ENCODE measurements around the gene ULK1.

Gene ULK1

DNA sequence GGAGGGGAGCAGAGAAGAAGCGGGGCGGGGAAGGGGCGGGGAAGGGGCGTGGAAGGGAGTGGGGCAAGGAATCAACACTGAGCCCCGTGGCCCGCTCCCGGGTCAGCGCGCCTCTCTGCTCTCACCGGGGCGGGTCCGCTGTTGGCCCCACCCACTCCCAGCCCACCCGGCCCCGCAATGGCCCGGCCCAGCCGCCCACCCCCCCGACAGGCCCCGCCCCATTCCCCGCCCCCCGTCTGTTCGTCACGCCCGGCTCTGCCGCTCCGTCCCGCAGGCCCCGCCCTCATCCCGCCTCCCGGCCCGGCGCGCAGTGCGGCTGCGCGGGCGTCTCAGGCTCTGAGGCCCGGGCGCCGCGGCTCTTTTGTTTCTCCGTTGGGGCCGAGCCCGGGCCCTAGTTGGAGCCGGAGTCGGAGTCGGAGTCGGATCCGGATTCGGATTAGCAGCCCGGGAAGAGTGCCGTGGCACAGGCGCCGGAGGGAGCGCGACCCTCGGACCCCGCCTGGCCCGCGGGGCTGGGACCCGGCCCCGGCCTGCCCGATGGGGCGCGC, at the start of gene ULK1:
TSS of gene ULK1 (plus strand) at position 310 of the 548 bp plus-strand sequence. CDS start 380 bp downstream, outside the sequence.
- DNase-seq = no peak

DNA sequence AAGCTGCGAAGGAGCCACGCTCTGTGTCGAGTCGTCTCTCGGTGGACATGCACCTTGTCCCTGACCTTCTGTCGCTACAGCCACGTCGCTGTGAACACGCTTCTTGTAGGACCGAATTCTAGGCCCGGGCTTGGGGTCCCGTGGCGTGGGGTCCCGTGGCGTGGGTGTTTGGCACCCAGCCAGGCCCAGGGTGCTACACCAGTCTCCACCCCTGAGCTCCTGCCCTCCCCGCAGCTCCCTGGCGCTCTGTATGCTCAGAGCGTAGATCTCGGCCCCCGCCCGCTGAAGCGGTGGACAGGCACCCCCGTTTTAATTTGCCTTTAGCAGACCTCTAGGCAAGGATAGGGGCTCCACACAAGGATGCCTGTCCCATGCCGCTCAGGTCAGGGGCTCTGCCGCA, 49.8 kb upstream of the ULK1 start:
- DNase-seq = no peak

DNA sequence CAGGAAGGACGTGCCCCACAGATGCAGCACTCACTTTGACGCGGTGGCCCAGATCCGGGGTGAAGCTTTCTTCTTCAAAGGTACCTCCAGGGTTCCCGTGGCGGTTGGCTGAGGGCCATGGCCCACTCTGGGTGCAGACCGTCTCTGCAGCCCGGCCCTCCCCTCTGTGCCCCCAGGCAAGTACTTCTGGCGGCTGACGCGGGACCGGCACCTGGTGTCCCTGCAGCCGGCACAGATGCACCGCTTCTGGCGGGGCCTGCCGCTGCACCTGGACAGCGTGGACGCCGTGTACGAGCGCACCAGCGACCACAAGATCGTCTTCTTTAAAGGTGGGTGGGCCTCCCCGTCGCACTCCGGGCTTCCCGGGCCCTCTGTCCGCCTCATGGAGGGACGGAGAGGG, 49.3 kb upstream of the ULK1 start:
- no peak for DNase-seq

DNA sequence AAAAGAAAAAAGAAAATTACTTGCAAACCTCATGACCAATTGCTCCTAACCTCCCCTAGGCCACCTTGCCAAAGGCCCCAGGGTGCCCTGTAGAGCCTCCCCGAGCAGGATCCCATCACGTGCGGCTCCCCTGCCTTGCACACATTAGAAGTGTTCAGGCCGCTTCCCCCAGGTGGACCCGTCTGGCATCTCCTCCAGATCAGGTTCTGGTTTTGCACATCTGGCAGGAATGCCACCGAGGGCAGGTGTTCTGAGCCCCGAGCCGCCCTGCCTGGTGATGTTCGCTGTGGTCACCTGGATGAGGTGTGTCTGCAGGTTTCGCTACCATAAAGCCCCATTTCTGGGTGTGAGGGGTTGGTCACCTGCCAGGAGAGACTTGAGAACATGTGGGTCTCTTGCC, 47.0 kb upstream of the ULK1 start:
- no peak for DNase-seq

DNA sequence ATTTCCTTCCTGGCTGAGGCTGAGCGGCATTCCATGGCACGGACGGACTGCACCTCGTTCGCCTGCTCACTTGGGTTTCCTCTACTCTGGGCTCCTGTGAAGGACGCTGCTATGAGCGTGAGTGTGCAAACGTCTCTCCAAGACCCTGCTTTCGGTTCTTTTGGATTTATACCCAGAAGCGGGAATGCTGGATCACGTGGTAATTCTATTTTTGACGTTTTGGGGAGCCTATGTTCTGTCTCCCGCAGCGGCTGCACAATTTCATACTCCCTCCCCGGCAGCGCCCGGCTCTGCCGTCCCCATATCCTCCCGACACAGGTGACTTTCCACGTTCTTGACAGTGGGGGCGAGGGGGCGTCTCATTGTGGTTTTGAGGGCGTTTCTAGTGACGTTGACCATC, 45.7 kb upstream of the ULK1 start:
- DNase-seq = no peak

DNA sequence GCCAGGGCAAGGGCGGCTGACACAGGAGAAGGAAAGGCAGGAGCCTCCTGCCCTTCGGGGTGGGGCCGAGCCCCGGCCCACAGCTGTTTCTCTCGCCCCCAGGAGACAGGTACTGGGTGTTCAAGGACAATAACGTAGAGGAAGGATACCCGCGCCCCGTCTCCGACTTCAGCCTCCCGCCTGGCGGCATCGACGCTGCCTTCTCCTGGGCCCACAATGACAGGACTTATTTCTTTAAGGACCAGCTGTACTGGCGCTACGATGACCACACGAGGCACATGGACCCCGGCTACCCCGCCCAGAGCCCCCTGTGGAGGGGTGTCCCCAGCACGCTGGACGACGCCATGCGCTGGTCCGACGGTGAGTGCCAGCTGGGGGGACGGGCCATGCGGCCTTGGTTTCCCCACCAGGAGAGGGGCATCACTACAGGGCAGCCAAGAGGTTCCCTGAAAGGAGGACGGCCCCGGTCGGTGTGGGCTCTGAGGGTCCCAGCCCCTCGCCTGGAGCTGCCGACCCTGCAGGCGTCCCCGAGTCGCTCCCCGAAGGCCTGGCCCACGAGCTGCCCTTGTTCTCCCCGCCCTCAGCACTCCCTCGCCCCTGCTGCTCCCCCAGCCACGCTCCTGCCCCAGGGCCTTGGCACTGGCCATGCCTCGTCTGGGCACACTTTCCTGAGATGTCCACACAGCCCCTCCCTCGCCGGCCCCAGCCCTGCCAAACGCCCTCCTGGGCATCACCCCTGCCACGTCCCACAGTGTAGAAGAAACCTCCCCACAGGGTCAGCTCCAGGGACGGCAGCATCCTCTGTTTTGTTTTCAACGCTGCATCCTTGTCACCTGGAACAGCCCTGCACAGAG, 44.5 kb upstream of the ULK1 start:
- no peak for DNase-seq

DNA sequence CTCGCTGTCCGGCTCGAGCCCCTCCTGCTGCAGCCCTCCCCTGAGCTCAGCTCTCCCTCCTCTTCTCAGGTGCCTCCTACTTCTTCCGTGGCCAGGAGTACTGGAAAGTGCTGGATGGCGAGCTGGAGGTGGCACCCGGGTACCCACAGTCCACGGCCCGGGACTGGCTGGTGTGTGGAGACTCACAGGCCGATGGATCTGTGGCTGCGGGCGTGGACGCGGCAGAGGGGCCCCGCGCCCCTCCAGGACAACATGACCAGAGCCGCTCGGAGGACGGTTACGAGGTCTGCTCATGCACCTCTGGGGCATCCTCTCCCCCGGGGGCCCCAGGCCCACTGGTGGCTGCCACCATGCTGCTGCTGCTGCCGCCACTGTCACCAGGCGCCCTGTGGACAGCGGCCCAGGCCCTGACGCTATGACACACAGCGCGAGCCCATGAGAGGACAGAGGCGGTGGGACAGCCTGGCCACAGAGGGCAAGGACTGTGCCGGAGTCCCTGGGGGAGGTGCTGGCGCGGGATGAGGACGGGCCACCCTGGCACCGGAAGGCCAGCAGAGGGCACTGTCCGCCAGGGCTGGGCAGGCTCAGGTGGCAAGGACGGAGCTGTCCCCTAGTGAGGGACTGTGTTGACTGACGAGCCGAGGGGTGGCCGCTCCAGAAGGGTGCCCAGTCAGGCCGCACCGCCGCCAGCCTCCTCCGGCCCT, 43.4 kb upstream of the ULK1 start:
- no peak for DNase-seq

DNA sequence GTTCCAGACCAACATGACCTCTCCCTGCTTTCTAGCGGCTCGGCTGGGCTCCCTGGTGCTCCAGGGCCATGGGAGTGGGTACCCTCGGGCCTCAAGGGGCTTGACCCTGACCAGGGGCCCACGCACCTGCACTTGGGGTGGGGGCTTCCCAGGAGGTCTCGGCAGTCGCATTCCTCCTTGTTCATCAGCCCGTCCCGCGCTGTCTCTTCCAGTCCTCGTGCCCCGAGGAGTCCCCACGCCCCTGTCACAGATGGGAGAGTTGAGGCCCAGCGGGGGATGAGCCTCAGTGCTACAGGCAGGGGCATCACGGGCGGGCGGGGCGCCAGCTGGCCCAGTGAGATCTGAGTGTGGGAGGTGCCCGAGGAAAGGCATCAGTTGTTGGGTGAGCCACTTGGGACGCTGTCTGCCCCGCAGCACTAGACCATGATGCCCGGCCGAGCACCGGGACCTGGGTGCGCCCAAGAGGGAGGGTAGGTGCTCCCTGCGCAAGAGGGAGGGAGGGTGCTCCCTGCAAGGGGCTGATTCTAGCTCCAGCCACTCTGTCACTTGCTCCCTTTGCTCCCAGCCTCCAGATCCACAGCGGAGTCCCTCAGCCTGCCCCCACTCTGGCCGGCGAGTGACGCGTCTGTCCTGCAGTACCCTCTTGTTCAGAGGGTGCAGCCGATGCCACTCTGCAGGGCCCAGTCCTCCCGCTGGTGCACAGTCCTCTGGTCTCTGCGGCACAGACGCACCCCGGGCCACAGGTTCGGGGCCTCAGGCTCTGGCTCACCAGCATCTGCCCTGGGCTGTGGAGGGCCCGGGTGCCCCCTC, 42.5 kb upstream of the ULK1 start:
- no peak for DNase-seq

DNA sequence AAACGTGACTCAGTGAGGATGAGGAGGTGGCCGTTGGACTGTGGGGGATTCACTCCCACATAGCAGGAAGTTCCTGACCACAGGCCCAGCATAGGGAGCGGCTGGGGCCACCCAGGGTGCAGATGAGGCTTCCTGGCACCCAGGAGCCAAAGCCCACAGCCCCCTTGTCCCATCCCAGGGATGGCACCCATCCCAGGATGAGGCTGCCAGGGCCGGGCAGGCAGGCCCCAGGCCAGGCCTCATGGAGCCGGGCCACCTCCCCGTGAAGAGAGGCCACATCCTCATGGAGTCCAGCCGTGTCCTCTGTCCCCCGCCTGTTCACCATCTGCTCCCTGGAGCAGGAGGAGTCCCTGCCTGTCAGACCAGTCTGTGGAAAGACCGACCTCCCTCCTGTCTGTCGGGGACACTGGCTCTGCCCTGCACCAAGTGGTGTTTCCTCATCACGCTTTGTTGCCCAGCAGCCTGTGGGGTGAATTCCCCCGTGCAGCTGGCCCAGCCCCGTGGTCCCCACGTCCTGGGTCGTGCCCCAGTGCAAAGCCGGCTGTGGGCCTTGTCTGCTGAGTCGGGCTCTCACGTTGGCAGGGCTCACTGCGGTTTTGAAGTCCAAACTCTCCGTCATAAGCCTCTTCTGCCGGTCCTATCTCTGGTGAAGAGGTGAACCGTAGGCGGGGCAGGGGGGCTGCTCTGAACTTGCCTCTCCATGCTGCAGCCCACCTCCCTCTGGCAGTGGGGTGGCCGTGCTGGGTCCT, 41.7 kb upstream of the ULK1 start:
- DNase-seq = no peak

DNA sequence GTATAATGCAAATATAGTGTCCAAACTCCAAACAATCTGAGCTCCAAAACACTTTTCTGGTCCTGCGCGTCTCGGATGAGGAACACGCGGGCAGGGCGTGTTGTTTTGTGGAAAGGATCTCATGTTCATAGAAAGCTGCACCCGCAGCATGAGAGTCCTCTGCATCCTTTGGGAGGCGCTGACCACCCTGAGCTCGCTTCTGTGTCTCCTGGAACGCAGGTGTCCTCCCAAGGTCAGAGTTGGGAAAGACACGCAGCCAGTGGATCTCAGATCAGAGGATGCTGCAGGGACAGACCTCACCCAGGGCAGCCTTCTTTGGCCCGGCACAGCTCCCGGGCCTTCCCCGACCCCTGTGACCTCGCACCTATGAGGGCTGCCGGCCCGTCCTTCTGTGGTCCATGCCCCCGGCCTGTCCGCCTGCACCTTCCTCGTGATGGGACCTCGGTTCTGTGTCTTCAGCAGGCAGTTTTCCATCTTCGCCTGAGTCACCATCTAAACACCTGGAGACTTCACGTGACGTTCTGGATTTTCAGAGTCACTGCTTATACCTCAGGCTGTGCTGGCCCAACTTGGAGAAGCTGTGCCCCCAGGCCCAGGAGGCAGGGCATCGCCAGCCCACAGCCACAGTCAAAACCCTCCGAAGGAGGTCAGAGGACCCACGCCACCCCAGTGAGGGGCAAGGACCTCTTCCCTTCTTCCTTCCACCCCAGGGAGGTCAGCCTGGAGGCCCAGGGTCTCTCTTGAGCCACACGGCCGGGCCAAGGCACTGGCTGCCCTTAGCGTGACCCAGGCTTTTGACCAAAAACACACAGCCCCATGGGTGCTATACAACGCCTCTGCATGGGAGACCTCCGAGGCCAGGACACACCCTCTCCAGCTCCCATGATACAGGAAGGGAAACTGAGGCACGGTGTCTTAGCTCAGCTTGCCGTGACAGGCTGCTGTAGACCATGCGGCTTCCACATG, 40.3 kb upstream of the ULK1 start:
- no peak for DNase-seq

DNA sequence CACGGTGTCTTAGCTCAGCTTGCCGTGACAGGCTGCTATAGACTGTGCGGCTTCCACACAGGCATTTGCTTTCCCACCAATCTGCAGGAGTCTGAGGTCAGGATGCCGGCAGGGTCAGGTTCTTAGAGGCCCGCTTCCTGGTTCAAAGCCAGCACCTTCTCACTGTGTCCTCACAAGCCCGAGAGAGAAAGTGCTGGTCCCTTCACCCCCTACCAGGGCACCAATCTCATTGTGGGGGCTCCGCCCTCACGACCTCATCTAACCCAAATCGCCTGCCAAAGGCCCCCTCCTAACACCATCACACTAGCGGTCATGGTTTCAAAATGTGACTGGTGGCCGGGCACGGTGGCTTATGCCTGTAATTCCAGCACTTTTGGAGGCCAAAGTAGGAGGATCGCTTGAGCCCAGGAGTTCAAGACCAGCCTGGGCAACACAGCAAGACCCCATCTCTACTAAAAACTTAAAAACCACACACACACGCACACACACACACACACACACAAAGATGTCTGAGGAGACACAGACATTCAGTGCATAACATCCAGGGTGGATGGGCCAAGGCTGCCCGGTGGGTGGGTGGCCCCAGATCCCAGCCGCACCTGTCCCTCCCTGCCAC, 39.5 kb upstream of the ULK1 start:
- DNase-seq = no peak

DNA sequence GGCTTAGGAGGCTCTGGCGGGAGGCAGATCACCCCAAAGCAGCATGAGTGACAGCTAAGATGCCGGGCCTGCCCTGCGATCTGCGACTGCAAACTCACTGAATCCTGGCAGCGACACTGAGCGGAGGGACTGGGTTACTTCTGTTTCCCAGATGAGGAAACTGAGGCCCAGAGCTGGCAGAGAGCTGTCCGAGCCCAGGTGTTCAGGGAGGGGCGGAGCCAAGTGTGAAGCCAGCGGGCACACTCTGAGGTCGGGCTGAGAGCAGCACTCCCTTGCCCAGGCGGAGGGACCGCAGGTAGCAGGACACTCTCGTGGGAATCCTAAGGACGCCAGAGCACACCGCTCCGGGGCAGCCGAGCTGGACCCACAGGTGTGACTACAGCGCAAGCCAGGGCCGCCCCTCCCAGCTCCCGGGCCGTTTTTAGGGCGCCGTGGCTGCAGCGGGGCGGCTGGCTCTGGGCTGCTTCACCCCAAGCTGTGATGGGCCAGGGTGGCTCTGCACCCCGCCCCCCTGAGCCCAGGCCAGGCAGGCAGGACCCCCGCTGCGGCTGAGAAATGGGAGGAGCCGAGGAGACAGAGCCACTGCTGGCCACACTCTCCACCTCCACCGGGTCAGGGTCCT, 38.8 kb upstream of the ULK1 start:
- DNase-seq = no peak

DNA sequence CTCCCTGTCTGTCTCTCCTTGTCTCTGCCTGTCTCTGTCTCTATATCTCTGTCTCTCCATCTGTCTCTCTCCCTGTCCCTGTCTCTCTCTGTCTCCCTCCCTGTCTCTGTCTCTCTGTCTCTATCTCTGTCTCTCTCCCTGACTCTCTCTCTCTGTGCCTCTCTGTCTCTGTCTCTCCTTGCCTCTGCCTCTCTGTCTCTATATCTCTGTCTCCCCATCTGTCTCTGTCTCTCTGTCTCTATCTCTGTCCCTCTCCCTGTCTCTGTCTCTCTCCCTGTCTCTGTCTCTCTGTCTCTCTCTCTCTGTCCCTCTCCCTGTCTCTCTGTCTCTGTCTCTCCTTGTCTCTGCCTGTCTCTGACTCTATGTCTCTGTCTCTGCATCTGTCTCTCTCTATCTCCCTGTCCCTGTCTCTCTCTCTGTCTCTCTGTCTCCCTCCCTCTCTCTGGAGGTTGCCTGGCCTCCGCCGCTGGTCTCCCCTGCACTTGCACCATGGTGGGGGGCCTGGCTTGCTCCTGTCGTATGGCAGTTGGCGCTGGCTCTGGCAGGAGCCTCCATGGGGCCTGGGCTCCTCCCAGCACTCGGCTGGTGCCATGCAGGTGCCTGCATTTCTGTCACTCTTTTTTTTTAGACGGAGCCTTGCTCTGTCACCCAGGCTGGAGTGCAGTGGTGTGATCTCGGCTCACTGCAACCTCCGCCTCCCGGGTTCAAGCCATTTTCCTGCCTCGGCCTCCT, 37.9 kb upstream of the ULK1 start:
- DNase-seq = no peak

DNA sequence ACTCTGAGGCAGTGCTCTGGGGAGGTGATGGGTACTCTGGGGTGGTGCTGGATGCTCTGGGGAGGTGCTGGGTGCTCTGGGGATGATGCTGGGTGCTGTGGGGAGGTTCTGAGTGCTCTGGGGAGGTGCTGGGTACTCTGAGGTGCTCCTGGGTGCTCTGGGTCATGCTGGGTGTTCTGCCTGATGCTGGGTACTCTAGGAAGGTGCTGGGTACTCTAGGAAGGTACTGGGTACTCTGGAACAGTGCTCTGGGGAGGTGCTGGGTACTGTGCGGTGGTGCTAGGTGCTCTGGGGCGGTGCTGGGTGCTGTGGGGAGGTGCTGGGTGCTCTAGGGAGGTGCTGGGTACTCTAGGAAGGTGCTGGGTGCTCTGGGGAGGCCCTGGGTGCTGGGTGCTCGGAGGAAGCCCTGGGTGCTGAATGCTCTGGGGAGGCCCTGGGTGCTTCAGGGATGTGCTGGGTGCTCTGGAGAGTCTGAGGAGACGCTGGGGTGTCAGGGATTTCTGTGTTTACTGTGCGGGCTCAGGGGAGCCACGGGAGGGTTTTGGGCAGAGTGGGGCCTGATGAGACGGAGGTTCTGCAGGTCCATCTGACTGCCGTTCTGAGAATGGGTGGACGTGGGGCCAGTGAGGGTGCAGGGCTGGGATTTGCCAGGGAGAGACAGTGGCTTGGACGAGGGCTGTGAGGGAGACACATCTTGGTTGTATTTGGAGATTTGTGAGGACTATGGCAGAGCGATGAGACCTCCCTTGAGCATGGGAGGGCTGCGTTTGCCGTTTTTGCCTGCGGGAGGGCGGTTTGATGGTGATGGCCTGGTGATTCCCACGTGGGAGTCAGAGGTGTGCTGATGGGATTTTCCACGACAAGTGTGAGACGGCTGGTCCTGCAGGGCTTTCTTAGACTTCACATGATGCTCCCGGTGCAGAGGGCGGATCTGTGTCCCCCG, 36.2 kb upstream of the ULK1 start:
- no peak for DNase-seq

DNA sequence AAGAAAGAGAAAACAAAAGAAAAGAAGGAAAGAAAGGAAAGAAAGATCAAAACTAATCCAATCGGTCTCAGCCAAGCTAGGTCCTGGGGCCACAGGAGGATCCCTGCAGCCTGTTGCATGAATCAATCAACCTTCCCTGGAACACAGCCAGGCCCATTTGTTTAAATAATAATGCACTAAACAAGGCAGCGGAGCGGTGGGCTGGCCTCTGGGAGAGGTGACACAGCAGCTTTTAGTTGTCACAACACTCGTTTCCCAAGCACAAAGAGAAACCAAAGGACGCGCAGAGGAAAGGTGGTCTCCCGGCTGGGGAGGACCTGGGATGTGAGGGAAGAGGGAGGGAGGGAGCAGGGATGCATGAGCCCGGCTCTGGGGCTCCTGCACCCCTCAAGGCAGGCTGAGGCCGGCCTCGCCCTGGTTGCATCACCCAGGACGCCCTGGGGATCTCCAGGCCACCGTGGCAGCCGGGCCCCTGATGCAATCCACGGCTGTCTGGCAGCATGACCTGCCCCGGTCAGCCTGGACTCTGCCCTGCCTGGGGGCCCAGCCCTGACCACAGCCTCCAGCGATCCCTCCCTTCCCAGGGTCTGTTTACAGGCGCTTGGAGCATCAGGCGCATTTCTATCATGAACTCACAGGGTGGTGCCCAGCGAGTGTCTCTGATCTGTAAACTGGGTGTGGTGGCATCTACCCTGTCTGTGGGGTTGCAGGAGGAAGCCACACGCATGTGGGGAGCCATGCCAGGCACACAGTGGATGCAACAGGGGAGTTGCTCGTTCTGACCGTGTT, 33.8 kb upstream of the ULK1 start:
- DNase-seq = peak; percentile 38

DNA sequence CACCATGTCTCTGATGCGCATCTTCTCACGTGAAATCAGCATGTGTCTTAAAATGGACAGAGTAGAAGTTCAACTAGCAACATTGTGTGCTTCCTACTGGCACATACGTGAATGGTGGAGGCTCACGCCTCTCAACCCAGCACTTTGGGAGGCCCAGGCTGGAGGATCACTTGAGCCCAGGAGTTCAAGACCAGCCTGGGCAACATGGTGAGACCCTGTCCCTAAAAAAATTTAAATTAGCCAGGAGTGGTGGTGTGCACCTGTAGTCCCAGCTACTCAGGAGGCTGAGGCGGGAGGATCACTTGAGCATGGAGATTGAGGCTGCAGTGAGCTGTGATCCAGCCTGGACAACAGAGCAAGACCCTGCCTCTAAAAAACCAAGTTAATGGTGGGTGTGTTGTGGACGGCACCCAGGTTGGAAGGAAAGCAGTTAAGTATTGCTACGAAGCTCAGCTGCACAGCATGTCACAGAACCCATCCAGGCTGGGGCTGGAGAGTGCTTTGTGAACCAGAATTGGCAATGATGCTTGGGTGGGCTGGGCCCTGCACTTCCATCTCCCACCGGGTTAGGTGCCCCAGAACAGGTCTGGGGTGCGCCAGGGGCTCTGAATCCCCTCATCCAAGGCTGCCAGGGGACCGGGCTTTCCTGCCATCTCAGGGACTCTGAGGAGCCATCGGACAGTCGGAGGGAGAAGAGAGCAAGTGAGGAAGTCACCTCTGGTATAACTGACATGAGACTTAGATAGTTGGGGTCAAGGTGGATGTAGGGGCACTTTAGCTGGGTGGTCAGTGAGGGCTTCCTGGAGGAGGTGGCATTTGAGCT, 33.0 kb upstream of the ULK1 start:
- DNase-seq = no peak

DNA sequence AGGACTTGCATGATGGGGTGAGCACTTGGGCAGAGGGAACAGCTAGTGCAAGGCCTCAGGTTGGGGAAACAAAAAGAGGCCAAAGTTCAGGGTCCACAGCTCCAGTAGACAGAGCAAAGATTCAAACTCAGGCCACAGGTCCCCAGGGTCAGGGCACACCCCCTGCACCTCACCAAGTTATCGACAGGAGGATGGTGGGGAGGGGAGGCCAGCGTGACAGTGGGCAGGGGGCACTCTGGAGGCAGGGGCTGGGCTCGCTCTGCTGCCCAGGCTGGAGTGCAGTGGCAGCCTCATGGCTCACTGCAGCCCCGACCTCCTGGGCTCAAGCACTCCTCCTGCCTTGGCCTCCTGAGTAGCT, 32.4 kb upstream of the ULK1 start:
- DNase-seq = no peak

Measured in SIG-M5 (cell line).